Endothelial cell of umbilical vein (primary cell): ENCODE data around the gene SPON2. TPM values are rescaled to one million over a fixed set of nuclear protein-coding genes. Genes with fewer than 3 reads are reported as not detected.

Experiments used
- BruUV-seq: library from RNA; stranded (reverse); fragments of 400-500 nt; replicated peaks from 2 replicates; lab custom pipeline; 2021; lab: Mats Ljungman, UMichigan
- CTCF ChIA-PET: fragments of 300-600, 350-600 bp; sonication (Branson Sonifier 250); formaldehyde crosslinking; loops from one replicate; lab custom pipeline; 2021; ENCODE audit warnings: antibody characterized with exemption, inconsistent platforms; lab: Charles Lee
- POLR2A ChIA-PET: fragments of 300-600, 350-600 bp; sonication (Branson Sonifier 250); formaldehyde crosslinking; loops from one replicate; lab custom pipeline; 2021; ENCODE audit warnings: antibody characterized with exemption, inconsistent platforms; lab: Charles Lee
- DNase-seq: peaks from one replicate; pipeline ENCODE4 v3.0.0-alpha.2; 2011; ENCODE audit warnings: low read depth, low spot score
- FAIRE-seq: peaks from 2 replicates; lab custom pipeline; 2011; peaks lifted over from hg19 to GRCh38; lab: Jason Lieb, UNC
- H2AFZ ChIP-seq: 2 replicates; pipeline ENCODE4 v1.6.0; 2012; ENCODE audit warnings: low read depth, low read length, control low read depth, inconsistent platforms
- H3K27ac ChIP-seq: 2 replicates; pipeline ENCODE4 v1.5.1; 2011; ENCODE audit warnings: low read depth, mild to moderate bottlenecking, control low read depth, low read length, moderate library complexity; ENCODE audit not compliant: insufficient read depth
- H3K27me3 ChIP-seq, 2 experiments: 2 replicates each; pipeline versions ENCODE4 v1.6.0 to v1.6.1; 2011; ENCODE audit warnings: low read length in 2 of 2, mixed read lengths in 1 of 2; ENCODE audit not compliant: control insufficient read depth in 2 of 2, insufficient read depth in 2 of 2
- H3K36me3 ChIP-seq, 2 experiments: 2 replicates in 1 of 2; 3 replicates in 1 of 2; pipeline ENCODE4 v1.5.1; 2011; ENCODE audit warnings: low read length in 2 of 2, mild to moderate bottlenecking in 1 of 2, moderate library complexity in 1 of 2; ENCODE audit not compliant: control insufficient read depth in 2 of 2, insufficient read depth in 2 of 2; ENCODE audit errors: extremely low read depth in 1 of 2
- H3K4me1 ChIP-seq: 3 replicates; pipeline ENCODE4 v1.5.1; 2011; ENCODE audit warnings: mild to moderate bottlenecking, low read length; ENCODE audit not compliant: control insufficient read depth, insufficient read depth; ENCODE audit errors: extremely low read depth
- H3K4me2 ChIP-seq: 2 replicates; pipeline ENCODE4 v1.6.1; 2011; ENCODE audit warnings: low read length, control low read depth, mixed read lengths; ENCODE audit not compliant: insufficient read depth
- H3K4me3 ChIP-seq, 3 experiments: fragments of 200-600 bp in 1 of 3; sonication (generic), shearing (Covaris generic) in 1 of 3; replicated peaks in 1 of 3; 2 replicates each; pipeline ENCODE4 v1.5.1; 2011 to 2016; ENCODE audit warnings: control low read depth in 3 of 3, low read length in 3 of 3, mild to moderate bottlenecking in 2 of 3, inconsistent platforms in 1 of 3, low read depth in 1 of 3, moderate library complexity in 1 of 3; ENCODE audit not compliant: insufficient read depth in 1 of 3
- H3K79me2 ChIP-seq: 2 replicates; pipeline ENCODE4 v1.6.0; 2012; ENCODE audit warnings: low read length, inconsistent platforms; ENCODE audit not compliant: control insufficient read depth, insufficient read depth
- H3K9ac ChIP-seq: replicated peaks from 2 replicates; pipeline ENCODE3; 2011; ENCODE audit warnings: low read length, control low read depth; ENCODE audit not compliant: insufficient read depth; ENCODE audit errors: extremely low read depth
- H3K9me1 ChIP-seq: replicated peaks from 3 replicates; pipeline ENCODE4 v1.6.0; 2011; ENCODE audit warnings: mild to moderate bottlenecking, low read length; ENCODE audit not compliant: control insufficient read depth, insufficient read depth; ENCODE audit errors: extremely low read depth
- H3K9me3 ChIP-seq: replicated peaks from 2 replicates; pipeline ENCODE4 v1.5.1; 2012; ENCODE audit warnings: low read length, inconsistent platforms; ENCODE audit not compliant: control insufficient read depth, insufficient read depth
- H4K20me1 ChIP-seq: replicated peaks from 2 replicates; pipeline ENCODE3; 2011; ENCODE audit warnings: mild to moderate bottlenecking, low read length; ENCODE audit not compliant: control insufficient read depth, insufficient read depth; ENCODE audit errors: extremely low read depth
- CTCF ChIP-seq, 2 donors: IDR thresholded peaks; 1 replicate in 1 of 2; 2 replicates in 1 of 2; pipeline ENCODE4 v1.5.1; 2011; ENCODE audit warnings: low read length in 2 of 2, mild to moderate bottlenecking in 2 of 2, moderate library complexity in 2 of 2, control low read depth in 1 of 2, inconsistent platforms in 1 of 2, low read depth in 1 of 2; ENCODE audit not compliant: insufficient read depth in 1 of 2; ENCODE audit errors: extremely low read depth in 1 of 2
- EZH2 ChIP-seq: IDR thresholded peaks from 2 replicates; pipeline ENCODE4 v1.6.1; 2012; ENCODE audit warnings: borderline replicate concordance, low read depth, mild to moderate bottlenecking, moderate library complexity, low read length, inconsistent platforms; ENCODE audit not compliant: severe bottlenecking
- FOS ChIP-seq: IDR thresholded peaks from 2 replicates; pipeline ENCODE4 v1.6.1; 2011; ENCODE audit warnings: mild to moderate bottlenecking, low read length, moderate library complexity, borderline replicate concordance; ENCODE audit not compliant: insufficient read depth
- JUN ChIP-seq: IDR thresholded peaks from 2 replicates; pipeline ENCODE4 v1.6.1; 2011; ENCODE audit warnings: borderline replicate concordance, low read depth; ENCODE audit not compliant: insufficient read length, insufficient read depth
- MYC ChIP-seq: IDR thresholded peaks from one replicate; pipeline ENCODE4 v1.6.1; 2011; ENCODE audit warnings: mild to moderate bottlenecking, low read depth, low read length
- POLR2A ChIP-seq: IDR thresholded peaks from 2 replicates; pipeline ENCODE4 v1.6.1; 2012; ENCODE audit warnings: low read depth, mild to moderate bottlenecking, control low read depth, low read length
- POLR2AphosphoS5 ChIP-seq: IDR thresholded peaks from 2 replicates; pipeline ENCODE4 v1.6.1; 2012; ENCODE audit warnings: low read depth, mild to moderate bottlenecking, control low read depth, low read length, moderate library complexity; ENCODE audit not compliant: insufficient read depth
- dilution Hi-C: fragments of 300-500 bp; cut with MboI; formaldehyde crosslinking; loops from one replicate; pipeline ENCODE4 v1.15.0; 2019; ENCODE audit warnings: low sequenced_read_pairs; ENCODE audit not compliant: extremely low pct_ligation_motif_present
- intact Hi-C: fragments of 100-400 bp; cut with micrococcal nuclease; formaldehyde crosslinking; loops from one replicate; pipeline ENCODE4 v1.10.0; 2022
- polyA plus RNA-seq, 4 experiments: library from polyadenylated mRNA; depleted of rRNA in 3 of 4; stranded (reverse) in 3 of 4; unstranded in 1 of 4; fragments of >200 nt; gene quantifications; 2 replicates each; pipeline versions ENCODE4 v1.2.1 to v1.2.3, GENCODE V29; 2011 to 2012; ENCODE audit warnings: missing spikeins in 1 of 4
- total RNA-seq: library from RNA; stranded (reverse); gene quantifications from 2 replicates; pipeline ENCODE4 v1.2.3, GENCODE V29; 2021
- TF ChIP-seq, protein P1 (sequence below): IDR thresholded peaks from 2 replicates; pipeline ENCODE4 v1.6.1; 2011; ENCODE audit not compliant: insufficient read depth, insufficient read length

The SPON2 gene
- total and polyA plus RNA-seq, 2 donors (not counting 3 experiments of a cell fraction or from before 2014, with no cell fraction given): 0.04 TPM; not detected in 1

DNA sequence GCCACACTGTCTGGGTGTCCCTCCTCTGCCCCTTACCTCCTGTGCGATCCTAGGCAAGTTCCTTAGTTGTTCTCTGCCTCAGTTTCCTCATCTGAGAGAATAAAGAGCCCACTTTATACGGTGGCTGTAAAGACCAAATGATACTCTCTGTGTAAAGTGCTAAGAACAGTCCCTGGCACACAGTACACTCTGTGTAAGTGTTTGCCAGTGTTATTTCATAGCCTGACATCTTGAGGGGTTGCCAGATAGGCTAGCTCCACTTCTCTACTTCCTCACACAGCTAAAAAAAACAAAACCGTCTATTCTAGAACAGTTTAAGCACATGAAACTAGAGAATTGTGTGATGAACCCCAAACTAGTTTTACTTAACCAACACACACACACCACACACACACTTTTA is 17.1 kb downstream of the SPON2 start:
- H3K27me3 ChIP-seq: peaks cover 2 to 4% of the 10 kb centered on the region in 2 experiments
- no TSS peak for BruUV-seq
- H3K4me2 ChIP-seq: no peak overlapping the region
- H3K36me3 ChIP-seq: no peaks in the 10 kb centered on the region
- no peaks in the 10 kb centered on the region for H3K4me1 ChIP-seq
- no peak overlapping the region for H3K27ac ChIP-seq
- H4K20me1 ChIP-seq: no peaks in the 10 kb centered on the region
- no peak for TF ChIP-seq MYC
- TF ChIP-seq POLR2AphosphoS5: no peak
- no peak for TF ChIP-seq CTCF (IDR thresholded peaks at IDR 0.05; ENCODE audit: extremely low read depth in 1 of 2, insufficient read depth in 1 of 2, low read depth in 1 of 2, low read length in 2 of 2)
- TF ChIP-seq FOS: no peak
- no peak for TF ChIP-seq EZH2
- no peak for TF ChIP-seq JUN
- no peak for TF ChIP-seq POLR2A
- TF ChIP-seq, protein P1, sequence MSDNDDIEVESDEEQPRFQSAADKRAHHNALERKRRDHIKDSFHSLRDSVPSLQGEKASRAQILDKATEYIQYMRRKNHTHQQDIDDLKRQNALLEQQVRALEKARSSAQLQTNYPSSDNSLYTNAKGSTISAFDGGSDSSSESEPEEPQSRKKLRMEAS: no peak
- POLR2A ChIA-PET: no interaction called here
- dilution Hi-C loops (no loop called here), intact Hi-C loops (no loop called here)
- H3K79me2 ChIP-seq: no peaks in the 10 kb centered on the region
- no peak for DNase-seq
- H3K4me3 ChIP-seq: no peak overlapping the region
- H3K9me1 ChIP-seq: no peaks in the 10 kb centered on the region
- no peak for FAIRE-seq
- no peaks in the 10 kb centered on the region for H3K9me3 ChIP-seq
- H2AFZ ChIP-seq: no peak overlapping the region
- CTCF ChIA-PET: no interaction called here
- H3K9ac ChIP-seq: no peak overlapping the region
